GM04504 (cell line): ENCODE results near the gene ASPA.
A peak's percentile ranks its signal among the peaks of the same experiment; 100 is the strongest.
"Not testable (repeated sequence)": the region's sequence is repeated elsewhere in the genome, so short reads cannot be mapped to it uniquely, and the experiment has no call there.

Experiments
- DNase-seq: peaks from one replicate; pipeline ENCODE4 v3.0.0-alpha.2; 2012; ENCODE audit warnings: low read depth

ASPA gene

DNA sequence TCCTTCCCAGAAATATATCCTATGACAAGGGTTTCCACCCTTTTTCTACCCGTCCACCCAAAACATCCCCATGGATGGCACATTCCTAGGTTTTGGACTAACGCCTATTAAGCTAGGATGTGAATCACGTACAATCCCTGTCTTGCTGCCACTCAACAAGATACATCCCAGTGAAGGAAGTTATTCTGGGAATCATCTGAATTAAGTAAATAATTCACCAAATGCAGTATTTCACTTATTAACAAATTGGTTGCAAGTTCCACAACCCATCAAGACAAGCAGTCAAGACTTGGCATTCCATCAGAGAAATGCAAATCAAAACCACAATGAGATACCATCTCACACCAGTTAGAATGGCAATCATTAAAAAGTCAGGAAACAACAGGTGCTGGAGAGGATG, 32.1 kb downstream of the ASPA start:
- no peak for DNase-seq

DNA sequence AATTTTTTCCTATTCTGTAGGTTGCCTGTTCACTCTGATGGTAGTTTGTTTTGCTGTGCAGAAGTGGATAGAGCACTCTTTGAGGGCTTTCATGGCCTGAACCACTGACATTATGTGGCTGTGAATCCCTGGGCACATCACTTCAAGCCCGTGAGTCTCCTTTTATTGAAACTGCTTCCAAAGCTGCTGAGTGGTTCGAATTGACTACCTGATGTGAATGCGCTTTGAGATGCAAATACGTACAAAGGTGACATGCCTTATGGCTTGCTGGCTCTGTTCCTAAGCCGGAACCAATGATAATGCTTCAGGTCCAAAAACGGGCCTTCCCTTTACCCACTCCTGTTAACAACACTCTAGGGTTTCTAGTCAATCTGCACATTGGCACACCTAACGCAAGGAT, 34.3 kb downstream of the ASPA start:
- DNase-seq: no peak

DNA sequence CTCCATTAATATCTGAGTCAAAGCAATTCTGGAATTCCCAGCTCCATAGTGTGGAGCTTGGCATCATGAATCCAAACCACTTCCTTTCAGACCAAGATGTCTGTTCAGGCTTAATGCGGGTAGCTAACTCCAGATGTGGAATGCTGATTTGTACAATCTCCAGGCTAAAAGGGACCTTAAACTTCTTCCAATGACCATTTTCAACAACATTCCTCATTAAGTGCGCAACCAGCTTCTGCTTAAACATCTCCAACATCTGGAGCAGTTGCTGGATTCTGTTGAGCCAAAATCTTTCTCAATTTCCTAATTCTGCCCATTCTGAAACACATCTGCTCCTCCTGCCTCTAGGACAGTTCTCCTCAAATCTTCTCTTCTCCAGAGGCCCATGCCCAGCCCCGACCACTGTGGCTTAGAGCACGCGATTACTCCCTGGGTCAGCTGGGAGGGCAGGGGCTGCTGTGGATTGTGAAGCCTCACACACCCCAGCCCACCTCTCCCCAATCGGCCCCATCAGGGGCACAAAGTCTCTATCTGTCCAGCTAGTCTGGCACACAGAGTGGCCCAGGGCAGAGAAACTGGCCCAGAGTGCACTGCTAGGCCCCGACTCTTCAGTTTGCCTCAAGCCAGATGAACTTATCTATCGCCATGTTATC, 36.2 kb downstream of the ASPA start:
- DNase-seq: peak; percentile 22

DNA sequence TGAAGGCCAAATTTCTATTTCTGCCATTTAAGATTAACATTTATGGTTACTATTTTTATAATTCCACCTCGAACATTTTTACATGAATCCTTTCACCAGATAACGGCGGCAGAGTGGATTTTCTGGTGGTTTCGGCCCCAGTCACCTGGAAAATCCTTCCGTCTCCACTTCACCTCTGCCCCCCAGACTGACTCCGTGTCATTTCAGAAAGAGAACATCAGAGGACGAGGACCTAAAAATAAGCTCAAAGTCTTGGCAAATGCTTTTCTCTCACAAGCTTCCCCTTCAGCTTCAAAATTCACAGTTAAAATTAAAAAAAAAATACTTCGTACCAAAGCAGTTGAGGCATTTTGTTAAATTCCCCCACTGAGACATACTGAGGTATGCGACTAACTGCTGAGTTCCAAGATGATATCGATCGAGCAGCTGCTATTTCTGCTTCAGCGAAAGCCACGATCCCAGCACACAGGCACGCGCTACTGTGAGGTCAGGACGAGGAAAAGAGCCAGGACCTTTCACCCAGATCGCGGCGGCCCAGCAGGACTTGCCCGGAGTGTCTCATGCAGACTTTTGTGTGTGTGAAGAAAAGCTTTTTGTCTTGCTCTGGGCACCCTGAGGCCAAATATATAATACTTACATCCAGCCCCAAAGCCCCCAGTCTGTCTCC, 36.8 kb downstream of the ASPA start:
- peak; percentile 61 for DNase-seq

DNA sequence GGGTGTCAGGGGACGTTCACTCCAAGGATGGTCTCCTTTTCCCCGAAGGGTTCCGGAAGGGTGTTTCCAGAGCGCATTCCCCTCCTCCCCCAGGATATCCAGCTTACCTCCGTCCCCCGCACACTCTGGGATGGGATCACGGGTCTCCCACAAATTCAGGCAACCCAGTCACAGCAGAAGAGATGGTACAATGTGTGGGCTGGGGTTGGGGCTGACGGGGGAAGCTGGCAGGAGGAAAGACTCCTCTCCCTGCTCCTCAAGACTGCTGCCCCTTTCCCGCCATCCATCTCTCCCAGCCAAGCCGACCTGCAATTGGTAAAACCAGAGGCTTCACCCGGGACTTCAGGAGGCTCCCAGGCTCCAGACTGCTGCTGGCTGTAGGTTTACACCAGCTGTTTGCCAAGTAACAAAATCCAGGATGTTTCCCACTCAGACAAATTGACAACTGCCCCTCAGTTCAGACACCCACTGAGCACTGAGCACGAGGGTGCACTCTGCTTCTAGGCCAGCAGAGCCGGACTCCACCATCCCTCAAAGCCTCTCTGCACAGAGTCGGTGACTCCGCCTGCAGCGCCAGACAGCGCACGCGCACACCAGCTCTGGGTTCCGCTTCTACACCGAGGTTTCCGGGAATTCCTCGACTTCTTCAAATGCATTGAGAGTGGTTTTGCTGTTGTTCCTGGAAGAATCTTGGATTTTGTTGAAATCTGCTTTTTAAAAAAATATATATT, 37.7 kb downstream of the ASPA start:
- no peak for DNase-seq

DNA sequence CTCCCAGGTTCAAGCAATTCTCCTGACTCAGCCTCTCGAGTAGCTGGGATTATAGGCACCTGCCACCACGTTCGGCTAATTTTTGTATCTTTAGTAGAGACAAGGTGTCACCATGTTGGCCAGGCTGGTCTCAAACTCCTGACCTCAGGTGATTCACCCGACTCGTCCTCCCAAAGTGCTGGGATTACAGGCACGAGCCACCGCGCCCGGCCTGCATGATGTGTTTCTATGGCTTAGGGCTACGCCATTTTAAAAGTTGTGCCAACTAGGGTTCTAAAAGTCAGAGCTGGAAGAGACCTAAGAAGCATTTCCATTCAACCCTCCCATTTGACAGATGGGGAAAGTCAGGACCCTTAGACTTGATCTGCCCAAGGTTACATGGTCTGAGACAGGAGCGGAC, 38.4 kb downstream of the ASPA start:
- not testable (repeated sequence) for DNase-seq

DNA sequence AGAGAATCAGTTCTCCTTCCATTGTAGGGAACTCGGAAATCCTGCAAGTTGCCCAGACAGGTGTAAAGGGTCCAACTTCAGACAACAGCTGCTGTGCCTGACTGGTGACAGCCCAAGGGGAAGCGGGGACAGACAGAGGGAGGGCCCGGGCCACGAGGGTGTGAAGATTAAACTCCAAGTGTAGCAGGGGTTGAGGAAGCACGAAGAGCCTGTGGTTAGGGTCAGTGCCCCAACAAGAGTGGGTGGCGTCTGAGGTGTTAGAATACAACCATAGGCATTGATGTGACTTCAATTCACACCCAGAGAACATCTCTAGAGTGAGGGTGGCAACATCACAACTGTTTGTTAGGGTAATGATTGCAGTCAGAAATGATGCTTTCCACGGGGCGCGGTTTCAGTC, 39.1 kb downstream of the ASPA start:
- DNase-seq: no peak

DNA sequence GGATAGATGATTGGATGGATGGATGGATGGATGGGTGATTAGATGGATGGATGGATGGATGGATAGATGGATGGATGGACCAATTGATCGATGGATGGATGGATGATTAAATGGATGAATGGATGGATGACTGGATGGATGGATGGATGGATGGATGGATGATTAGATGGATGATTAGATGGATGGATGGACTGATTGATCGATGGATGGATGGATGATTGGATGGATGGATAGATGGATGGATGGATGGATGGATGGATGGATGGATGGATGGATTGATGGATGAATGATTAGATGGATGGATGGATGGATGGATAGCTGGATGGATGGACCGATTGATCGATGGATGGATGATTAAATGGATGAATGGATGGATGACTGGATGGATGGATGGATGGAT, 43.7 kb downstream of the ASPA start:
- not testable (repeated sequence) for DNase-seq

DNA sequence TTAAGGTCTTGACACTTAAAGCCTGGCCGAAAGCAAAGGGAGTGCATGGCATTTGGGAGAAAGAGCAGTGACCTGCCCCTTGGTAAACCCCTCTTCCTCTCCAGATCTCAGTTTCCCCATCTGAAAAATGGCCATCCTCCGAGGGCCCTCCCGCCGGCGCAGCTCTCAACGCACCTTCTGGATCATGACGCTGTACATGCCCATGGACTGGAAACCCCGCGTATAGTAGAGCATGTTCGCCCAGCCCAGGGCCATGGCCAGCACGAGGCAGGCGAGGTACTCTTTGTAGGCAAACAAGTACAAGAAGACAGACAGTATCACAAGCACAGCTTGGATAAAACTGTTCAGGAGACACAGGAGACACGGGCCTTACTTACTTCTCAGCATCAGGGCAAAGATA, 48.2 kb downstream of the ASPA start:
- DNase-seq: no peak

DNA sequence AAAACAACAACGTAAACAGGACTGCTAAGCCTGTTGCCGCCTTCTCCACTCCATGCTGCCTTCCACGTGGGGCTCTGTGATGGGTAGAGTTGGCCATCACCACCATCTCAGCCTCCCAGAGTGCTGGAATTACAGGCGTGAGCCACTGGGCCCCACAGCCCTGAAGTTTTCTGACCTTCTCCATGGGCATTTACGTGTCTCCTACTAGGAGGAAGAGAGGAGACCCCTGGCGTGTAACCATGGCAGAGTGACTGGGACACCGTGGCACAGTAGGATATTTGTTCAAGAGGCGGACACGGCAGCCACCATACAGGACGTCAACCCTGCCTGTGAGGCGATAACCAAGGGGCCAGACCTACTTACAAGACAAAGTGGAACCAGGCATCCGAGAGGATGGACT, 50.7 kb downstream of the ASPA start:
- no peak for DNase-seq

DNA sequence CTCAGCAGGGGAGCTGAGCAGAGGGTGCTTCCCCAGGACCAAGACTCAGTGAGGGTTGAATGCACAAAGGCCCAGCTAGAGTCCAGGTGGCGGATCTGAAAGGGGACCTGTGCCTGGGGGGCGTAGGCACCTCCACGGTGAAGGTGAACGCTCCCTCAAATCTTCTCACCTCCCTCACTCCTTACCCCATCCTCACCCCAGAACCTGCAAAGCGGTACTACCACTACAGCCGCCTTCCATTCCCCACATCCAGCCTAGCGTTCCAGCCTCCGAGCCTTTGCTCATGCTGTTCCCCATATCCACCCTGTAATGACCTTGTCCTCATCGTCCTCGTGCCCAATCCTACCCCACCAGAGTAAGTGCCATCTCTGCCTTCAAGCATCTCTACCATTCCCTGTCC, 51.2 kb downstream of the ASPA start:
- no peak for DNase-seq

DNA sequence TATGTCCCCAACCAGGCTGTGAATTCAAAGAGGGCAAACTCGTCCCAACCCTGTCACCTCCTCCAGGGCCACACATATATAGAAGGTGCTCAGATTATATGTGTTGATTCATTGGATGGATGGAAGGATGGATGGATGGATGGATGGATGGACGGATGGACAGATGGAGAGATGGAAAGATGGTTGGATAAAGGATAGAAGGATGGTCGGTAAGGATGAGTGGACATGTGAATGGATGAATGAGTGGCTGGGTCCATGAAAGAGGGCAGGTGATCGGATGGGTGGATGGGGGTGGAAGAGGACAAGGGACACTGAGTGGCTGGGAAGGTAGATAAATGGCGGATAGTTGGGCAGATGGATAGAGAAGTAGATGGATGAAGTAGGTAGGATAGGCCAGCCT, 51.7 kb downstream of the ASPA start:
- no peak for DNase-seq

DNA sequence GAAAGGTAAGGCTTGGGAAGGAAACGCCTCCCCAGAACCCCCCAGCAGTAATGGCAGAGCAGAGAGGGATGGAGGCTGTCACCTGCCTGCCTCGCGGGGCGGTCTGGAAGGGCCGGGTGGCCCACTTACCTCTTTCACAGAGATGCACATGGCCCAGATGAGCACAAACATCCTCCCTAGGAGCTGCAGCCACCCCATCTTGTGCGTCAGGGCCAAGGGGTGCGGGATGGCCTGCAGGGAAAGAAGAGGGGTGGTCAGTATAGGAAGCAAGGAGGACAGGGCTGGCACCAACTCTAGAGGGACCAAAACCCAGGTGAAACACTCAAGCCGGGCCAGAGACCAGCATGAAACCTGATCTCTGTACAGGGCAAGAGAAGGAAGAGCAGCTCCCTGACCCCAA, 52.1 kb downstream of the ASPA start:
- DNase-seq: no peak

DNA sequence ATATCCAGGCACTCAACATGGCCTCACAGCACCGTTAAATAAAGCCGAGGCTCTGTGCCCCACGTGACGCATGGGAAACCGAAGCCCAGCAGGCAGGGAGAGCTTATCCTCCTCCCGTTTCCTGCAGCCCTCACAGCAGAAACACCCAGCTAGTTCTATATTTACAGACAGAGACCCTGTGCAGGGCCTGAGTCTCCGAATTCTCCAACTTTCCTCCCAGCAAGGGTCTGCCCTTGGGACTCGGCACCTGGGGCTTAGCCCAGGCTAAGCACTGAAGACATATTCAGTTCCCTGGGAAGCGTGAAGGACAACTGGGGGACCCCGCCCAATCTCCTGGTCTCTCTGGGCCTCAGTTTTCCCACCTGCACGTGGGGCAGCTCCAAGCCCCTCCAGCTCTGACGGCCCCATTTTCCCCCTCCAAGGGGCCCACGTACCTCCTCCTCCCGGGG, 52.6 kb downstream of the ASPA start:
- DNase-seq: no peak

DNA sequence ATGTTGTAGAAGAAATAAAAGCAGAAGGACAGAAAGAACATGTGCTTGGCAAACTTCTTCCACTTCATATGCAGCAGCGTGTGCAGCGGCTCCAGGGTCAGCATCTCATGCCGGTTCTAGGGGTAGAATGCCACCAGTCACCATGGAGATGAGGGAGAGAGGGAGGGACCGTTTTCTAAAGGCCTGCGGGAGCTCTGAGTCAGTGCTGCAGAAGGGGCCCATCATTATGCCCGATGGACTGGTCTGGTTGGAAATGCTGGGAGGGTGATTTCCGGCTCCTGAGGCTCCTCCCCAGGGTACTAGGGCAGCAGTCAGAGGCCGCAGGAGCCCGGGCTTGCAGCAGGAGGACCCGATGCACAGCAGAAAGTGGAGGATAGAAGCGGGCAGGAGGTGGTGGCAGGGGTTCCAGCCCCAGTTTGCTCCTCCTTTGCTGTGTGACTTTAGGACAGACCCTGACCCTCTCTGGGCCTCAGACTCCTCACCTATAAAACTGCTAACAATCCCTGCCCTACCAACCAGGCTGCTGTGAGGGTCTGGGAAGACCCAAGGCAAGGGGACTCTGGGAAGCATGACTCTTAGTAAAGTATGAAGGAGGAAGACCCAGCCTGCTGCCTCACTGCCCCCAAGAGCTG, 53.2 kb downstream of the ASPA start:
- DNase-seq: no peak

DNA sequence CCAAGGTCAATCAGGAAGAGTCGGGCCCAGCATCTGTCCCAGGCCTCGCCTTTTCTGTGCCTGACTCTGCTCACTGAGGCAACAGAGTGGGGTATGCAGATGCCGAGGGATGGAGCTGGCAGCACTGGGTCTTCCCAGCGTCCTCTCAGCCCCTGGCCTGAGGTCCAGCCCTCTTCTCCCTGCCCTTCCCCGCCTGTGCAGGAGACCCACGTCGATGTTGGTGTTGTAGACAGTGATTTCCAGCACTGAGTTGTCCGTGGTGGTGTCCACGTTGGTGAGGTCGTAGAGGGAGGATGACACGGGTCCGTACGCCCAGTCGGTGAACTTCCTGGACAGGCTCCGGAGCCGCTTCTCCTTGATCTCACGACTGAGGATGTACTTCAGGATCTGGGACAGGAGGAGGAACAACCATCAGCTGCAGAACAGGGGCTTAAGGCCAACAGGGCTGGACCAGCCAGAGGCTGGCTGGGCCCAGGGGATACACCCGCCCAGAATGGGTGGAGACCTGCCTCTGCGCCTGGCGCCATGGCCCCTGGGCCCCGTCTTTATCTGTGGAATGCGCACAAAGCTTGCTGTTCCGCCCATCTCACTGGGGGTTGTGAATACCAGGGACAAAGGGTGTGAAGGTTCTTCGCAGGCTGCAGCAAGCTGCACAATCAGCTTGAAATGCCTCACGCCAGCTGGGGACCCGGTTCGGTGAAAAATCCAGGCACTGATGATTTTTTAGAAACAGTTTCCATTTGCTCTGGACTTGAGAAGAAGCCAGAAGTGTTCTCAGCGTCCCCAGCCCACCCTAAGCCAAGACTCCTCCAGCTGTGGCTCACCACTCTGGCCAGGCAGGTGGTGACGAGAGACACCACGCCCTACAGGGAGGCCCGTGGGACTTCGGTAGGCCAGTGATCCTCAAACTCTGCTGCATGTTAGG, 54.3 kb downstream of the ASPA start:
- no peak for DNase-seq

DNA sequence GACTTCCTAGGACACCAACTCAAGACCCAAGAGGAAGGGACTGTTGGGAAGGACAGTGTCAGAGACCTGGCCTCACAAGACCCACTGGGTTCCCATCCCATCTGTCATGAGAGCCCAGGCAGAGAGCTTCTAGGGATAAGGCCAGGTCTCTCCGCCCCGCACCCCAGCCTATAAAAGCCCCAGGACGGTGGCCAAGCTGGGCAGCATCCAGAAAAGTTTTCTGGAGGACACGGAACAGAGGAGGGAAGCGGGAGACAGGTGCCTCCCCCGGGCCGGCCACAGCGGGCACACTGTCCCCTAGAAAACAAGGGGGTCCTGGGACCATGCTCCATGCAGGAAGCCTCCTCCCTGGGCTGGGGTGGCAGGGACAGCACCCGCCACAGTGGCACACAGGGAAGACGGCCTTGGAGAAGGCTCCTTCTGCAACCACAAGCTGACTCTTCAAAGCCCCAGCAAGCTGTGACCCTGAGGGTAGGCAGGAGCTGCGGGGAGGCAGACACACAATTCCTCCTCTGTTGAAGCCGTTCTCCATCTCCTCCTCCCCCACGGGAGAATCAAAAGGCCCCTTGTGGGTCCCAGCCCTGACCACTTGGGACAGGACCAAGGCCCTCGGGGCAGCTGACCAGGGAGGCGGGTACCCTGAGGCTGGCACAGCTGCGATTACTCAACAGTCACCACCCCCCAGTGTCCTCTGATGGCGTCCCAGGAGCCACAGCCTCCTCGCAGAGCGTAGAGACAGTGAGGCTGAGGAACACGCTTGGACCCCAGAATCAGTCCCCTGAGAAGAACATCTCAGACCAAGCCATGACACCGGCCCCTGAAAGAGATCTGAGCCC, 55.7 kb downstream of the ASPA start:
- no peak for DNase-seq

DNA sequence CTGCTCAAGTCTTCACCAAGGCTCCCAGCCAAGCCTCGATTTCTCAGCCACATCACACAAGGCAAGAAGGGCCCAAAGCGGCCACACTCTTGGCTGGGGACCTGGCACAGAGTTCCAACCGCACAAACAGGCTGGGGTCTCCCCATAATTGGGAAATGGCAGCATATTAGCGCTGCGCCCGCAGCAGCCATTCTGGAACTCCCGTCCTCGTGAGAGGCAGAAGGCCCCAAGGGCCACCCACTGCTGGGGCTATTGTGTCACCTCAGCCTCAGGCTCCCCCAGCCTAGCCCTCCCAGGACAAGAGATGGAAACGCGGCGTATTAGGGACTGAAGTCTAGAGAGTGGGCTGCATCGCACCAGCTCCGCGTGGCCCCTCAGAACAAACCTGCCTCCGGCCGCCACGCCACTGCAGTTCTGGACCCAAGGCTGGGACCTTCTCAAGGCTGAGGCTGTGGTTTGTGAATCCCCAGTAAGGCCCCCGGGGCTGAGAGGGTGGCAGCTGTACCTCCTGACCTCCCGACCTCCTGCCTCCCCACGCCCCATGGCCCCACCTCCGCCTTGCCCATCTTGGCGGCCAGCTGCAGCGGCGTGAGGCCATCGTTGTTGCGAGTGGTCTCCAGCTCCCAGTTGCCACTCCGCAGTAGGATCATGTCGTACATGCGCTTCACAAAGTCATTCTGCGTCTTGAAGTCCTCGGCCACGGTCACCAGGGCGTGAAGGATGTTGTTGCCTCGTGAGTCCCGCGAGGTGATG, 56.5 kb downstream of the ASPA start:
- DNase-seq: no peak

DNA sequence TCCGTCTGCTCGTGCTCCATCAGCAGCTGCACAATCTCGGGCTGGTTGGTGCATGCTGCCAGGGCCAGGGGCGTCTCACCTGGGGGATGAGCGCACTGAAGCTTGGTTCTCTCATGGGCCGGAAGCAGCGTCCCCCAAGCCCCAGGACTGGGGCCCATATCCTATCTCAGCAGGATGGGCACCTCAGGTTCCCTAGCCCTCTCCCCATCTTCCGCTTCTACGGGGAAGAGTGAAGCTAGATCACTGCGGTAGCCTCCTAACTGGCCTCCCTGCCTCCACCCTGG, 57.0 kb downstream of the ASPA start:
- DNase-seq: no peak

DNA sequence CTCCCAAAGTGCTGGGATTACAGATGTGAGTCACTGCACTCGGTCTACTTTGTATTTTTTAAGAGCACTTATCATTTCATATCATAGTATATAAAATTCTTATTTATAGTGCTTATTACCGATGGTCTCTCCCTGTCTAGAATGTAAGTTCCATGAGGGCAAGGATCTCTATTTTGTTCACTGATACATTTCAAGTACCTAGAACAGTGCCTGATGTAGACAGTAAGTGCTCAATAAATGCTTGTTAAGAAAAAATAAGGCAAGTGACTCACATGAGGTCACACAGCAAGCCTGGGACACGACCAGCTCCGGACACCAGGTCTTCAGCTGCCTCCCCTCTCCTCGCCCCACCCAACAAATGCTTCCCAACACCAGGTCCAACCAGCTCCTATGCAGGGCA, 58.0 kb downstream of the ASPA start:
- DNase-seq: no peak

DNA sequence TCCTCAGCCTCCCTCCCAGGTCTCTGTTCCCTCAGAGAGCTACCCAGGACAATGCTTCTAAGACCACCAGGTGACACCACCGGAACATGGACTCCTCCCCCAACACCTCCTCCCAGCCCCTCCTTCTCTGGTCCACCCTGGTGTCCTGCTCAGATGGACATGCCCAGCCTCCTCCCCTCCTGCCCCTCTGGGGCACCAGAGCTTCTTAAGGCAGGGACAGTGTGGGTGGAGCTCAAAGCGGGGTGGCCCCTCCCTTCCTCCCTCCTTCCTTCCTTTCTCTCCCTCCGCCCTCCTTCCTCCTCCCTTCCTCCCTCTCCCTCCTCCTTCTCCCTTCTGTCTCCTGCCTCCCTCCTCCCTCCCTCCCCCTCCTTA, 59.1 kb downstream of the ASPA start:
- DNase-seq: no peak
